DMS153 (cell line): ENCODE data around the gene CRK.
A peak's percentile ranks its signal among the peaks of the same experiment; 100 is the strongest.
"Not testable (repeated sequence)": the region's sequence is repeated elsewhere in the genome, so short reads cannot be mapped to it uniquely, and the experiment has no call there.

Source experiments
- DNase-seq: peaks from one replicate; lab custom pipeline; 2025; lab: John Stamatoyannopoulos, UW

The CRK gene

DNA sequence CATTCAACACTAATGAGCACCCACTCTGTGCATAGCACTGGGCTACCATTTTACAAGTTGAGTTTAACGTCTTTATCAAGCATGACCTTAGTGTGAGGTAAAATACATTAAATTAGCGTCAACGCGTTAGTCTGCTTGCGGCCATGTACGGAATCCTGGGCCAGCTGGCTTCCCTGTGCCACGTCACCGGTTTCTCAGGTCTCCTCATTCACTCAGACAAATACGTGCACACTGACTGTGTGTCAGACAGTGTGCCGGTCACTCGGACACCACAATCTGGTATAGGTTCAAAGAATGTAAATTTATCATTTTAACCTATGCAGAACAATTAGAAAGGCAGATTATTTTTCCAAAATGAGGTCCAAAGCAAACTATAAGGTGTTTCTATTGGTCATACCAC lies 34.6 kb downstream of the CRK start:
- DNase-seq, result no peak

GRCh38 chr17:1420981-1421380 lies 35.1 kb downstream of the CRK start:
- no peak for DNase-seq

- no peak for DNase-seq
Observed at GRCh38 chr17:1420163-1420562, 35.9 kb downstream of the CRK start.

- DNase-seq, result not testable (repeated sequence)
Observed at GRCh38 chr17:1418476-1418875, 37.6 kb downstream of the CRK start.

DNA sequence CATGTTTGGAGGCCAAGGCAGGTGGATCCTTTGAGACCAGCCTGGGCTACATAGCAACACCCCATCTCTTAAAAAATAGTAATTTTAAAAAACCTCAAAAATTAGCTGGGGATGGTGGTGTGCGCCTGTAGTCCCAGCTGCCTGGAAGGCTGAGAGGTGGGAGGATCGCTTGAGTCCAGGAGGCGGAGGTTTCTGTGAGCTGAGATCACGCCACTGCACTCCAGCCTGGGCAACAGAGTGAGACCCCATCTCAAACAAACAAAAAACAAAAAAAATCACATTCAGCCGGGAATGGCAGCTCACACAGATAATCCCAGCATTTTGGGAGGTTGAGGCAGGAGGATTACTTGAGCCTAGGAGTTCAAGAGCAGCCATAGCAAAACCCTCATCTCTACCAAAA lies 39.6 kb downstream of the CRK start:
- DNase-seq, result no peak

GRCh38 chr17:1414634-1415033 lies 41.4 kb downstream of the CRK start:
- no peak for DNase-seq

GRCh38 chr17:1414001-1414574 lies 41.9 kb downstream of the CRK start:
- DNase-seq, result no peak

DNA sequence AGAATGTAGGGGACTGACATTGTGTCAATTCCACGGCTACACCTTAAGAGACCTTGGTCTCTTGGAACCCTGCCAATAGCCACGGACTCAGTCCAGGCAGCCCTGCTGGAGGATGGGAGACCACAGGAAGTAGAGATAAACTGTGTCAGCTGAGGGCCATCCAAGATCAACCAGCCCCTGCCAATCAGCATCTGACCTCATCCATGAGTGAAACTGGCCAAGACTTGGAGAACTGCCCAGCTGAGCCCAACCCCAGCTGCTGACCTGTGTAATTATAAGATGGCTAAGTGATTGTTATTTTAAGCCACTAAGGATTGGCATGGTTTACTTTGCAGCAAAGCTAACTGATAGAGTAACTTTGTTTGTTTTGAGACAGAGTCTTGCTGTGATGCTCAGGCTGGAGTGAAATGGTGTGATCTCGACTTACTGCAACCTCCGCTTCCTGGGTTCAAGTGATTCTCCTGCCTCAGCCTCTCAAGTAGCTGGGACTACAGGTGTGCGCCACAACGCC lies 42.7 kb downstream of the CRK start:
- no peak for DNase-seq

GRCh38 chr17:1412185-1413110 lies 43.6 kb downstream of the CRK start:
- no peak for DNase-seq

DNA sequence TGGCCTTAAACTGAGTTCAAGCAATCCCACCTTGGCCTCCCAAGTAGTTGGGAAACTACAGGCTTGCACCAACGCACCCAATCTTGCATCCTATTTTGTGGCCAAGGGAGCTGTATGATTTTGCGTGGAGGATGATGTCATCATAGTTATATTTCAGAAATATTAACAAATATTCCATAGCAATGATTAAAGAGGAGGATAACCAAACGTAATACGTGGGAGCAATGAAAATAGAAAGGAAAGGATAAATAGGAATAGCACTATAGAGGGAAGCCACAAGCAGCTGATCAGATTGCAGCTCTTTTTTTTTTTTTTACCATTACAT lies 53.8 kb downstream of the CRK start:
- DNase-seq, result no peak

- DNase-seq, result peak; percentile 85
Observed at GRCh38 chr17:1399679-1400512, 56.1 kb downstream of the CRK start, which contains the start of gene YWHAE. Gene YWHAE, minus strand, starts transcription at chr17:1400222. Its CDS starts 112 bp downstream, at chr17:1400110.

DNA sequence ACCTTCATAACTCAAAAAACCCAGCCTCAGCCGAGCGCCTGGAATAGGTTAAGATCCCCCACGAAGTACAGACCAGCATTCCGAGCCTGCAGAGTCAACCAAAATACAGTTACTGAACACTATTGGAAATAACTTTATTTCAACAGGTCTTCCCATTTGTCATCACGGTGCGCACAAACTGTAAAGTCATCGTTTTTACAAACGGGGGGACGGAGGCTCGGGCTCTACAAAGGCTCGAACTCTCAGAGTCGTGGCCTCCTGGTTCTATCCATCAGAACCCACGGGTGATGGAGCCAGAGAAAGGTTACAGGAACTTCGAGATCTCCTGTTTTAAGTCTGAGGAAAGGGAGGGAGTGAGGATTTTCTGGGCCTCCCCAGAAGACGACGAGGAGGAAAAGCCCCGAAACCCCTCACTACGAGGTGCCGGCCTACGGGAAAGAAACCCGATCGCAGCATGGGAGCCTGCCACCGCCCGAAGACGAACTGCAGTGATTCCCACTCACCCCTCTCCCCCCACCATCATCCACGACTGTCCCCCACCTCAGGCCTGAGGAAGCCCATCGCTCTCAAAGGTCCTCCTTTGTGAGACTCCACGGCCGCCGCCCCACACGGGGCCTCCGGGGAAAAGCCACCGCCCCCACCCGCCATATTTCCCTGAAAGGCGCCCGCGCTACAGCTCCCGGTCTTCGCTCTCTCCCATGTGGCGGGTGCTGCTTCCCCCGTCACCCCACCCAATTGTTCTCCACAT lies 56.9 kb downstream of the CRK start:
- DNase-seq, result no peak

GRCh38 chr17:1398028-1398427 lies 58.0 kb downstream of the CRK start:
- no peak for DNase-seq

- DNase-seq, result not testable (repeated sequence)
Observed at GRCh38 chr17:1395876-1396665, 60.0 kb downstream of the CRK start.

DNA sequence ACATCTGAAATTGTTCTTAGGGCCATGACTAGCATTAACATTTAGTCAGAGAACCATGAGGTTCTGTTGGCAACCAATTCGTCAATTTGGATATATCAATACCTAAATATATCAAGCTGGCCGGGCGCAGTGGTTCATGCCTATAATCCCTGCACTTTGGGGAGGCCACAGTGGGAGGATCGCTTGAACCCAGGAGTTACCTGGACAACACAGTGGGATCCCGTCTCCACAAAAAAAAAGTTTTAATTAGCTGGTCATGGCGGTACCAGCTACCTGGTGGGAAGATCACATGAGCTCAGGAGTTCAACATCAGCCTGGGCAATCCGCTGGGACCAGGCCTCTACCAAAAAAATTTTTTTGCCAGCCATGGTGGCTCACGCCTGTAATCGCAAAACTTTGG lies 64.5 kb downstream of the CRK start:
- no peak for DNase-seq

GRCh38 chr17:1390432-1391367 lies 65.3 kb downstream of the CRK start:
- DNase-seq, result no peak

GRCh38 chr17:1387490-1388227 lies 68.4 kb downstream of the CRK start:
- not testable (repeated sequence) for DNase-seq

DNA sequence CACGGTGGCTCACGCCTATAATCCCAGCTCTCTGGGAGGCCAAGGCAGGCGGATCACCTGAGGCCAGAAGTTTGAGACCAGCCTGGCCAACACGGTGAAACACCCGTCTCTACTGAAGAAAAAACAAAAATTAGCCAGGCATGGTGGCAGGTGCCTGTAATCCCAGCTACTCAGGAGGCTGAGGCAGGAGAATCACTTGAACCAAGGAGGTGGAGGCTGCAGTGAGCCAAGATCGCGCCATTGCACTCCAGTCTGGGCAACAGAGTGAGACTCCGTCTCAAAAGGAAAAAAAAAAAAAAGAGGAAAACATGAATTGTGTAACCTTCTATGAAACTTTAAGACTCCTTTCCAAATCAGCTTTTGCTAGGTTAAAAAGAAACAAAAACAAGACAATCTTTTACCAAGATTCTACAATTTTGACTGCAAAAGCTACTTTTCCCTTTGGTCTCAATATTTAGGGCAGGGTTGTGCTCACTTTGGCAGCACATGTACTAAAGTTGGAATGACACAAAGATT lies 69.3 kb downstream of the CRK start:
- not testable (repeated sequence) for DNase-seq

DNA sequence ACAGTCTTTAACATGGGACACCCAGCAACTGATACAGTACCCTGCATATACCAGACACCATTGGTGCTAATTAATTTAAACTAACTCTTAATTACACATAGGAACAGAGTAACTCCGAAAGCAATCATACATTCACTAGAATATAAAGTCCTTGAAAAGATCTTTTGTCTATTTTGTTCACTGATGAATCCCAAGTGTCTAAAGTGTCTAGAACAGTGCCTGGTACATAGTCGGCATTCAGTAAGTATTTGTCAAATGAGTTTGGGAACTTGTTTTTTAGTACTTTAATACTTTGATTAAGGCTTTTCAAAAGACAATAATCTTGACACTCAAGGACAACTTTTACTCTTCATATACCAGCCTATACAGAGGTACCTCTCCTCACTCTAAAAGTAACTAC lies 69.8 kb downstream of the CRK start:
- no peak for DNase-seq
